Ovary (tissue), 3 donors: ENCODE data around the gene MTSS2.

Experiments used
- EP300 ChIP-seq: sonication (generic); formaldehyde crosslinking; IDR thresholded peaks from one replicate; pipeline ENCODE4 v1.6.1; 2017; ENCODE audit warnings: antibody characterized with exemption
- POLR2A ChIP-seq: fragments of 450-650 bp; IDR thresholded peaks from one replicate; pipeline ENCODE4 v1.6.1; 2017; ENCODE audit warnings: antibody characterized with exemption, mild to moderate bottlenecking, moderate library complexity
- TF ChIP-seq, protein P1 (sequence below), 3 donors: fragments of 450-650 bp in 2 of 3; fragments of 200-600 bp in 1 of 3; IDR thresholded peaks; one replicate each; pipeline versions ENCODE4 v1.5.1 to v1.8.0; 2016 to 2022; ENCODE audit warnings: antibody characterized with exemption in 3 of 3, mild to moderate bottlenecking in 1 of 3
- donor health status: DM: no; HTN: no; CAD: no.

- TF ChIP-seq, protein P1, sequence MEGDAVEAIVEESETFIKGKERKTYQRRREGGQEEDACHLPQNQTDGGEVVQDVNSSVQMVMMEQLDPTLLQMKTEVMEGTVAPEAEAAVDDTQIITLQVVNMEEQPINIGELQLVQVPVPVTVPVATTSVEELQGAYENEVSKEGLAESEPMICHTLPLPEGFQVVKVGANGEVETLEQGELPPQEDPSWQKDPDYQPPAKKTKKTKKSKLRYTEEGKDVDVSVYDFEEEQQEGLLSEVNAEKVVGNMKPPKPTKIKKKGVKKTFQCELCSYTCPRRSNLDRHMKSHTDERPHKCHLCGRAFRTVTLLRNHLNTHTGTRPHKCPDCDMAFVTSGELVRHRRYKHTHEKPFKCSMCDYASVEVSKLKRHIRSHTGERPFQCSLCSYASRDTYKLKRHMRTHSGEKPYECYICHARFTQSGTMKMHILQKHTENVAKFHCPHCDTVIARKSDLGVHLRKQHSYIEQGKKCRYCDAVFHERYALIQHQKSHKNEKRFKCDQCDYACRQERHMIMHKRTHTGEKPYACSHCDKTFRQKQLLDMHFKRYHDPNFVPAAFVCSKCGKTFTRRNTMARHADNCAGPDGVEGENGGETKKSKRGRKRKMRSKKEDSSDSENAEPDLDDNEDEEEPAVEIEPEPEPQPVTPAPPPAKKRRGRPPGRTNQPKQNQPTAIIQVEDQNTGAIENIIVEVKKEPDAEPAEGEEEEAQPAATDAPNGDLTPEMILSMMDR (IDR thresholded peaks at IDR 0.05), result no peak
- TF ChIP-seq EP300 (no peak), POLR2A (no peak)
These were observed 2.5 kb downstream of the MTSS2 start for GRCh38 chr16:70683146-70683944.
